Vagina (tissue), 2 donors: ENCODE measurements around the gene KIN. TPM values are rescaled to one million over a fixed set of nuclear protein-coding genes. Genes with fewer than 3 reads are reported as not detected.
"Not testable (repeated sequence)": the region's sequence is repeated elsewhere in the genome, so short reads cannot be mapped to it uniquely, and the experiment has no call there.

ENCODE experiments used
- DNase-seq, 2 donors: peaks; one replicate each; pipeline ENCODE4 v3.0.0-alpha.2; 2017; ENCODE audit errors: extremely low spot score in 2 of 2
- H3K27ac ChIP-seq: fragments of 200-600 bp; sonication (generic); one replicate; pipeline ENCODE4 v1.5.1; 2019
- H3K27me3 ChIP-seq: fragments of 200-600 bp; sonication (generic); one replicate; pipeline ENCODE4 v1.5.1; 2019
- H3K36me3 ChIP-seq, 2 donors: fragments of 200-600 bp; sonication (generic); one replicate each; pipeline ENCODE4 v1.5.1; 2017 to 2019
- H3K4me1 ChIP-seq: fragments of 200-600 bp; sonication (generic); one replicate; pipeline ENCODE4 v1.5.1; 2019
- H3K4me3 ChIP-seq, 2 donors: fragments of 200-600 bp; sonication (generic); 1 replicate in 1 of 2; 2 replicates in 1 of 2; pipeline ENCODE4 v1.5.1; 2016 to 2019
- H3K9me3 ChIP-seq: fragments of 200-600 bp; sonication (generic); one replicate; pipeline ENCODE4 v1.5.1; 2019
- CTCF ChIP-seq, 3 experiments: fragments of 450-650 bp in 2 of 3; fragments of 200-600 bp in 1 of 3; sonication (generic) in 1 of 3; IDR thresholded peaks; one replicate each; pipeline ENCODE4 v1.5.1; 2017 to 2019; ENCODE audit warnings: antibody characterized with exemption in 3 of 3, mild to moderate bottlenecking in 2 of 3, moderate library complexity in 2 of 3
- POLR2A ChIP-seq, 2 donors: fragments of 450-650 bp; IDR thresholded peaks; one replicate each; pipeline ENCODE4 v1.6.1; 2017; ENCODE audit warnings: antibody characterized with exemption in 2 of 2, mild to moderate bottlenecking in 2 of 2, moderate library complexity in 2 of 2
- POLR2AphosphoS5 ChIP-seq, 2 donors: sonication (generic); formaldehyde crosslinking; IDR thresholded peaks; one replicate each; pipeline ENCODE4 v1.9.0; 2017; ENCODE audit warnings: antibody characterized with exemption in 2 of 2, mild to moderate bottlenecking in 2 of 2, low read depth in 1 of 2; ENCODE audit not compliant: insufficient read depth in 1 of 2
- intact Hi-C: fragments of 100-400 bp; cut with DNase I; formaldehyde crosslinking; loops from one replicate; pipeline ENCODE4 v1.15.1; 2023
- total RNA-seq: library from RNA; depleted of rRNA; stranded (reverse); fragments of >200 nt; gene quantifications from one replicate; pipeline ENCODE4 v1.2.3, GENCODE V29; 2016

Gene KIN
- total RNA-seq, 1 donor from 2014 or later, result 4.7 TPM

- Histone ChIP-seq H3K27ac (peak overlapping the region; percentile 84), H3K4me1 (peaks cover 59% of the 10 kb centered on the region), H3K4me3 (peak overlapping the region; percentile 93 to 97), H3K27me3 (no peaks in the 10 kb centered on the region), H3K9me3 (no peaks in the 10 kb centered on the region), H3K36me3 (peaks cover 0 to 5% of the 10 kb centered on the region in 2 donors)
- intact Hi-C loops, result no loop called here
- TF ChIP-seq POLR2AphosphoS5 (IDR thresholded peaks at IDR 0.05; ENCODE audit: insufficient read depth in 1 of 2, low read depth in 1 of 2) (no peak), CTCF (IDR thresholded peaks at IDR 0.05) (no peak), POLR2A (IDR thresholded peaks at IDR 0.05) (no peak)
- peak in 1 of 2 donors; percentile 87 for DNase-seq
These were observed 490 bp downstream of the KIN start for GRCh38 chr10:7787150-7787856.

GRCh38 chr10:7786430-7786829, 1.4 kb downstream of the KIN start:
- Histone ChIP-seq H3K4me3 (peak overlapping the region; percentile 93 to 97), H3K4me1 (peaks cover 51% of the 10 kb centered on the region)

GRCh38 chr10:7782194-7782593, 5.6 kb downstream of the KIN start:
- H3K4me3 ChIP-seq, H3K9me3 ChIP-seq, H3K27ac ChIP-seq, intact Hi-C loops, H3K27me3 ChIP-seq, DNase-seq: not testable (repeated sequence)
- peaks cover 0 to 40% of the 10 kb centered on the region in 2 donors for H3K36me3 ChIP-seq
- H3K4me1 ChIP-seq, result peaks cover 25% of the 10 kb centered on the region

More at GRCh38 chr10:7786430-7786829, 1.4 kb downstream of the KIN start:
- no peaks in the 10 kb centered on the region for H3K9me3 ChIP-seq
- no peak for DNase-seq
- TF ChIP-seq POLR2AphosphoS5 (IDR thresholded peaks at IDR 0.05; ENCODE audit: insufficient read depth in 1 of 2, low read depth in 1 of 2), result no peak
- H3K27ac ChIP-seq, result no peak overlapping the region
- intact Hi-C loops, result no loop called here
- peaks cover 0 to 5% of the 10 kb centered on the region in 2 donors for H3K36me3 ChIP-seq
- H3K27me3 ChIP-seq, result no peaks in the 10 kb centered on the region

- DNase-seq, result no peak
- intact Hi-C loops, result no loop called here
- H3K36me3 ChIP-seq, result peaks cover 6 to 55% of the 10 kb centered on the region in 2 donors
These were observed 11.0 kb downstream of the KIN start for GRCh38 chr10:7776777-7777176.

GRCh38 chr10:7773845-7774801, 13.7 kb downstream of the KIN start:
- Histone ChIP-seq H3K27ac (no peak overlapping the region), H3K4me3 (no peak overlapping the region), H3K4me1 (no peaks in the 10 kb centered on the region), H3K36me3 (peaks cover 6 to 35% of the 10 kb centered on the region in 2 donors), H3K27me3 (no peaks in the 10 kb centered on the region), H3K9me3 (no peaks in the 10 kb centered on the region)
- no peak for TF ChIP-seq POLR2A (IDR thresholded peaks at IDR 0.05)
- TF ChIP-seq CTCF (IDR thresholded peaks at IDR 0.05), result no peak
- no peak for TF ChIP-seq POLR2AphosphoS5 (IDR thresholded peaks at IDR 0.05; ENCODE audit: insufficient read depth in 1 of 2, low read depth in 1 of 2)
- no peak for DNase-seq
- intact Hi-C loops, result no loop called here

More at GRCh38 chr10:7776777-7777176, 11.0 kb downstream of the KIN start:
- no peak overlapping the region for H3K4me3 ChIP-seq
- no peaks in the 10 kb centered on the region for H3K27me3 ChIP-seq
- H3K9me3 ChIP-seq, result no peaks in the 10 kb centered on the region
- H3K27ac ChIP-seq, result no peak overlapping the region
- TF ChIP-seq POLR2A (IDR thresholded peaks at IDR 0.05) (no peak), POLR2AphosphoS5 (IDR thresholded peaks at IDR 0.05; ENCODE audit: insufficient read depth in 1 of 2, low read depth in 1 of 2) (no peak), CTCF (IDR thresholded peaks at IDR 0.05) (no peak)
- H3K4me1 ChIP-seq, result no peaks in the 10 kb centered on the region
